IMR-90 (cell line): Measurements from ENCODE around the gene RSPH9. TPM values are rescaled to one million over a fixed set of nuclear protein-coding genes. Genes with fewer than 3 reads are reported as not detected.

Experiments
- ATAC-seq: fragments of 200-7000 bp; cut with Tn5 transposase; 2 replicates; pipeline ENCODE4 v1.9.1; 2020; ENCODE audit warnings: low read depth, mild to moderate bottlenecking, moderate library complexity
- BruUV-seq: library from RNA; stranded (reverse); fragments of 400-500 nt; replicated peaks from 2 replicates; lab custom pipeline; 2021; lab: Mats Ljungman, UMichigan
- CTCF ChIA-PET: fragments of 300-600 bp; formaldehyde crosslinking; extraction: SDS; loops from one replicate; lab custom pipeline; 2021; ENCODE audit warnings: antibody characterized with exemption; lab: Yijun Ruan, JAX
- POLR2A ChIA-PET: fragments of 300-600 bp; sonication (Branson Sonifier 250); formaldehyde crosslinking; loops from one replicate; lab custom pipeline; 2022; ENCODE audit warnings: antibody characterized with exemption; ENCODE audit not compliant: unreplicated experiment; lab: Charles Lee
- DNase-seq: peaks from one replicate; pipeline ENCODE4 v3.0.0; 2013
- H2AFZ ChIP-seq: replicated peaks from 2 replicates; pipeline ENCODE3; 2013; ENCODE audit warnings: low read length, mild to moderate bottlenecking; ENCODE audit not compliant: poor library complexity
- H2AK5ac ChIP-seq: 2 replicates; pipeline ENCODE4 v1.6.1; 2013; ENCODE audit warnings: low read depth, low read length, inconsistent platforms
- H2AK9ac ChIP-seq: replicated peaks from 2 replicates; pipeline ENCODE3; 2013; ENCODE audit warnings: mild to moderate bottlenecking, low read depth, low read length, moderate library complexity; ENCODE audit not compliant: poor library complexity
- H2BK120ac ChIP-seq: 2 replicates; pipeline ENCODE4 v1.6.1; 2013; ENCODE audit warnings: low read depth, low read length, inconsistent platforms
- H2BK15ac ChIP-seq: 3 replicates; pipeline ENCODE4 v1.6.1; 2013; ENCODE audit warnings: low read depth, low read length, inconsistent platforms
- H2BK20ac ChIP-seq: 2 replicates; pipeline ENCODE4 v1.6.1; 2013; ENCODE audit warnings: low read depth, mild to moderate bottlenecking, inconsistent platforms, low read length, moderate library complexity
- H2BK5ac ChIP-seq: 2 replicates; pipeline ENCODE4 v1.6.1; 2013; ENCODE audit warnings: mild to moderate bottlenecking, low read depth, low read length, inconsistent platforms; ENCODE audit not compliant: poor library complexity, severe bottlenecking
- H3K14ac ChIP-seq: replicated peaks from 2 replicates; pipeline ENCODE4 v1.6.1; 2013; ENCODE audit warnings: low read depth, low read length, inconsistent platforms
- H3K18ac ChIP-seq: 2 replicates; pipeline ENCODE4 v1.6.1; 2013; ENCODE audit warnings: low read depth, low read length, control low read depth
- H3K23ac ChIP-seq: 2 replicates; pipeline ENCODE4 v1.6.1; 2013; ENCODE audit warnings: low read depth, low read length, inconsistent platforms
- H3K27ac ChIP-seq: 2 replicates; pipeline ENCODE4 v1.5.1; 2013; ENCODE audit warnings: mild to moderate bottlenecking, control low read depth, low read length; ENCODE audit not compliant: insufficient read depth
- H3K27me3 ChIP-seq: 2 replicates; pipeline ENCODE4 v1.6.1; 2013; ENCODE audit warnings: low read length; ENCODE audit not compliant: control insufficient read depth, insufficient read depth
- H3K36me3 ChIP-seq: 2 replicates; pipeline ENCODE4 v1.6.1; 2013; ENCODE audit warnings: low read length, mixed read lengths; ENCODE audit not compliant: control insufficient read depth, insufficient read depth
- H3K4ac ChIP-seq: 2 replicates; pipeline ENCODE4 v1.6.1; 2013; ENCODE audit warnings: low read depth, low read length, inconsistent platforms
- H3K4me1 ChIP-seq: 2 replicates; pipeline ENCODE4 v1.6.1; 2013; ENCODE audit warnings: low read length, mixed read lengths; ENCODE audit not compliant: control insufficient read depth, insufficient read depth
- H3K4me2 ChIP-seq: 2 replicates; pipeline ENCODE4 v1.6.1; 2013; ENCODE audit warnings: low read depth, mild to moderate bottlenecking, control low read depth, low read length, moderate library complexity
- H3K4me3 ChIP-seq: 2 replicates; pipeline ENCODE4 v1.5.1; 2013; ENCODE audit warnings: low read depth, mild to moderate bottlenecking, control low read depth, low read length, moderate library complexity; ENCODE audit not compliant: insufficient read depth
- H3K56ac ChIP-seq: 2 replicates; pipeline ENCODE4 v1.6.1; 2013; ENCODE audit warnings: low read length, inconsistent platforms; ENCODE audit not compliant: insufficient read depth; ENCODE audit errors: extremely low read depth
- H3K79me1 ChIP-seq, 2 experiments: 2 replicates each; pipeline ENCODE4 v1.6.1; 2013; ENCODE audit warnings: low read length in 2 of 2, inconsistent platforms in 1 of 2, low read depth in 1 of 2
- H3K9ac ChIP-seq: 2 replicates; pipeline ENCODE4 v1.6.1; 2013; ENCODE audit warnings: low read depth, low read length, control low read depth
- H3K9me1 ChIP-seq: 2 replicates; pipeline ENCODE4 v1.6.1; 2013; ENCODE audit warnings: low read length, inconsistent platforms; ENCODE audit not compliant: insufficient read depth
- H3K9me3 ChIP-seq: 2 replicates; pipeline ENCODE4 v1.6.1; 2013; ENCODE audit warnings: low read length; ENCODE audit not compliant: control insufficient read depth, insufficient read depth
- H4K20me1 ChIP-seq: 2 replicates; pipeline ENCODE4 v1.6.1; 2013; ENCODE audit warnings: low read length, inconsistent platforms; ENCODE audit not compliant: insufficient read depth
- H4K5ac ChIP-seq: 2 replicates; pipeline ENCODE4 v1.6.1; 2013; ENCODE audit warnings: mild to moderate bottlenecking, low read depth, low read length, control low read depth
- H4K8ac ChIP-seq, 2 experiments: 2 replicates each; pipeline ENCODE4 v1.6.1; 2013; ENCODE audit warnings: low read depth in 2 of 2, low read length in 2 of 2, control low read depth in 1 of 2, inconsistent platforms in 1 of 2
- H4K91ac ChIP-seq: 2 replicates; pipeline ENCODE4 v1.6.1; 2013; ENCODE audit warnings: low read depth, low read length, inconsistent platforms; ENCODE audit not compliant: insufficient read depth
- BHLHE40 ChIP-seq: fragments of 150-350 bp; IDR thresholded peaks from 2 replicates; pipeline ENCODE4 v1.6.1; 2016; ENCODE audit warnings: mild to moderate bottlenecking, low read depth, low read length
- CEBPB ChIP-seq: IDR thresholded peaks from 2 replicates; pipeline ENCODE4 v1.6.1; 2012; ENCODE audit warnings: low read depth, low read length, improper control_type of control experiment
- CHD1 ChIP-seq: IDR thresholded peaks from 2 replicates; pipeline ENCODE4 v1.6.1; 2012; ENCODE audit warnings: low read depth, low read length, improper control_type of control experiment
- ELK1 ChIP-seq: fragments of 150-350 bp; IDR thresholded peaks from 2 replicates; pipeline ENCODE4 v1.6.1; 2016; ENCODE audit warnings: low read depth, mild to moderate bottlenecking, low read length, moderate library complexity, borderline replicate concordance
- FOS ChIP-seq: fragments of 150-350 bp; IDR thresholded peaks from 2 replicates; pipeline ENCODE4 v1.6.1; 2016; ENCODE audit warnings: low read depth, low read length
- MAFK ChIP-seq: IDR thresholded peaks from 2 replicates; pipeline ENCODE4 v1.6.1; 2012; ENCODE audit warnings: low read depth, low read length, improper control_type of control experiment
- MAZ ChIP-seq: IDR thresholded peaks from 2 replicates; pipeline ENCODE4 v1.6.1; 2012; ENCODE audit warnings: low read depth, mild to moderate bottlenecking, low read length, improper control_type of control experiment, moderate library complexity, borderline replicate concordance
- MXI1 ChIP-seq: IDR thresholded peaks from 2 replicates; pipeline ENCODE4 v1.6.1; 2012; ENCODE audit warnings: low read depth, mild to moderate bottlenecking, low read length, moderate library complexity, borderline replicate concordance
- POLR2A ChIP-seq: IDR thresholded peaks from 2 replicates; pipeline ENCODE4 v1.6.1; 2012; ENCODE audit warnings: mild to moderate bottlenecking, low read depth, low read length
- RCOR1 ChIP-seq: IDR thresholded peaks from 2 replicates; pipeline ENCODE4 v1.6.1; 2012; ENCODE audit warnings: mild to moderate bottlenecking, low read length, improper control_type of control experiment; ENCODE audit not compliant: insufficient replicate concordance
- RFX5 ChIP-seq: IDR thresholded peaks from 2 replicates; pipeline ENCODE4 v1.8.0; 2012; ENCODE audit warnings: low read depth, mild to moderate bottlenecking, low read length, moderate library complexity
- SMC3 ChIP-seq: fragments of 150-350 bp; IDR thresholded peaks from 2 replicates; pipeline ENCODE4 v1.6.1; 2016; ENCODE audit warnings: low read depth, mild to moderate bottlenecking, antibody characterized with exemption, low read length, moderate library complexity
- WGBS, 2 experiments: methylation state at CpG; one replicate each; pipeline versions ENCODE4 v1.1.5 to v1.1.7; 2013; ENCODE audit warnings: missing lambda C conversion rate in 2 of 2; ENCODE audit not compliant: insufficient read length in 1 of 2; ENCODE audit errors: extremely low coverage in 2 of 2; 5-methylcytosine and 5-hydroxymethylcytosine counted together
- dilution Hi-C: fragments of 300-500 bp; cut with HindIII; formaldehyde crosslinking; loops from one replicate; pipeline ENCODE4 v1.14.3; 2018; ENCODE audit warnings: low sequenced_read_pairs; ENCODE audit not compliant: unreplicated experiment
- in situ Hi-C: fragments of 300-500 bp; cut with MboI; formaldehyde crosslinking; loops from 3 replicates; pipeline ENCODE4 v1.14.3; 2019; ENCODE audit warnings: low sequenced_read_pairs, inconsistent platforms, mixed read lengths
- intact Hi-C: fragments of 100-400 bp; cut with micrococcal nuclease; formaldehyde crosslinking; loops from 2 replicates; pipeline ENCODE4 v1.10.0; 2022
- polyA plus RNA-seq, 3 experiments: library from polyadenylated mRNA; depleted of rRNA; stranded (reverse); fragments of >200 nt; gene quantifications; 2 replicates each; pipeline ENCODE4 v1.2.3, GENCODE V29; 2012; ENCODE audit warnings: low replicate concordance in 1 of 3
- total RNA-seq: library from RNA; depleted of rRNA; stranded (reverse); fragments of >200 nt; gene quantifications from 2 replicates; pipeline ENCODE4 v1.2.3, GENCODE V29; 2012
- TF ChIP-seq, protein P1 (sequence below): conservative IDR thresholded peaks from 2 replicates; pipeline ENCODE4 v1.5.1; 2012; ENCODE audit warnings: mild to moderate bottlenecking, low read depth, low read length, improper control_type of control experiment
- TF ChIP-seq, protein P2 (sequence below): fragments of 150-350 bp; IDR thresholded peaks from 2 replicates; pipeline ENCODE4 v1.6.1; 2017; ENCODE audit warnings: mild to moderate bottlenecking, antibody characterized with exemption, low read length, low read depth

Gene RSPH9
- total and polyA plus RNA-seq, 2 of the 4 experiments (the other 2 are of a cell fraction): 0.18 to 0.21 TPM

- no peak overlapping the region for H2BK20ac ChIP-seq
- POLR2A ChIA-PET: no interaction called here
These were observed 73.7 kb downstream of the RSPH9 start for GRCh38 chr6:43718387-43719105.

More at GRCh38 chr6:43718387-43719105, 73.7 kb downstream of the RSPH9 start:
- no peak overlapping the region for H2AK5ac ChIP-seq
- no peak overlapping the region for H3K4me2 ChIP-seq
- no peak overlapping the region for H3K56ac ChIP-seq
- peaks cover 4% of the 10 kb centered on the region; the same call in 1 of the 2 replicates for H3K4me1 ChIP-seq
- H3K27me3 ChIP-seq: peaks cover 28% of the 10 kb centered on the region
- H4K5ac ChIP-seq: no peak overlapping the region
- BruUV-seq: no TSS peak
- no peaks in the 10 kb centered on the region for H3K79me1 ChIP-seq
- no peak overlapping the region for H2BK5ac ChIP-seq
- in situ Hi-C loops (no loop called here), intact Hi-C loops (no loop called here), dilution Hi-C loops (no loop called here)
- H3K9me3 ChIP-seq: no peaks in the 10 kb centered on the region
- H3K4me3 ChIP-seq: no peak overlapping the region
- no peak overlapping the region for H3K4ac ChIP-seq
- no peak overlapping the region for H3K14ac ChIP-seq
- no peak for ATAC-seq
- no peak for DNase-seq
- no peak overlapping the region for H2BK120ac ChIP-seq
- H3K27ac ChIP-seq: no peak overlapping the region
- CTCF ChIA-PET: no interaction called here
- no peak overlapping the region for H4K91ac ChIP-seq
- WGBS, 2 experiments: 68% methylated on average over 3 of the region's 13 CpGs; no CpG with 5 or more reads in 1 of the 2 experiments
- H4K8ac ChIP-seq: no peak overlapping the region
- H3K9ac ChIP-seq: no peak overlapping the region
- H3K36me3 ChIP-seq: no peaks in the 10 kb centered on the region
- TF ChIP-seq CEBPB: no peak
- TF ChIP-seq CHD1: no peak
- TF ChIP-seq MAFK: no peak
- TF ChIP-seq FOS: no peak
- TF ChIP-seq, protein P1, sequence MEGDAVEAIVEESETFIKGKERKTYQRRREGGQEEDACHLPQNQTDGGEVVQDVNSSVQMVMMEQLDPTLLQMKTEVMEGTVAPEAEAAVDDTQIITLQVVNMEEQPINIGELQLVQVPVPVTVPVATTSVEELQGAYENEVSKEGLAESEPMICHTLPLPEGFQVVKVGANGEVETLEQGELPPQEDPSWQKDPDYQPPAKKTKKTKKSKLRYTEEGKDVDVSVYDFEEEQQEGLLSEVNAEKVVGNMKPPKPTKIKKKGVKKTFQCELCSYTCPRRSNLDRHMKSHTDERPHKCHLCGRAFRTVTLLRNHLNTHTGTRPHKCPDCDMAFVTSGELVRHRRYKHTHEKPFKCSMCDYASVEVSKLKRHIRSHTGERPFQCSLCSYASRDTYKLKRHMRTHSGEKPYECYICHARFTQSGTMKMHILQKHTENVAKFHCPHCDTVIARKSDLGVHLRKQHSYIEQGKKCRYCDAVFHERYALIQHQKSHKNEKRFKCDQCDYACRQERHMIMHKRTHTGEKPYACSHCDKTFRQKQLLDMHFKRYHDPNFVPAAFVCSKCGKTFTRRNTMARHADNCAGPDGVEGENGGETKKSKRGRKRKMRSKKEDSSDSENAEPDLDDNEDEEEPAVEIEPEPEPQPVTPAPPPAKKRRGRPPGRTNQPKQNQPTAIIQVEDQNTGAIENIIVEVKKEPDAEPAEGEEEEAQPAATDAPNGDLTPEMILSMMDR: no peak
- no peak for TF ChIP-seq ELK1
- no peak for TF ChIP-seq BHLHE40
- no peak for TF ChIP-seq RFX5
- no peak for TF ChIP-seq RCOR1
- TF ChIP-seq, protein P2, sequence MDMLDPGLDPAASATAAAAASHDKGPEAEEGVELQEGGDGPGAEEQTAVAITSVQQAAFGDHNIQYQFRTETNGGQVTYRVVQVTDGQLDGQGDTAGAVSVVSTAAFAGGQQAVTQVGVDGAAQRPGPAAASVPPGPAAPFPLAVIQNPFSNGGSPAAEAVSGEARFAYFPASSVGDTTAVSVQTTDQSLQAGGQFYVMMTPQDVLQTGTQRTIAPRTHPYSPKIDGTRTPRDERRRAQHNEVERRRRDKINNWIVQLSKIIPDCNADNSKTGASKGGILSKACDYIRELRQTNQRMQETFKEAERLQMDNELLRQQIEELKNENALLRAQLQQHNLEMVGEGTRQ: no peak
- TF ChIP-seq SMC3: no peak
- no peak for TF ChIP-seq MAZ
- no peak for TF ChIP-seq POLR2A
- no peak for TF ChIP-seq MXI1
- no peak overlapping the region for H2AFZ ChIP-seq
- H3K23ac ChIP-seq: no peak overlapping the region
- no peaks in the 10 kb centered on the region for H4K20me1 ChIP-seq
- H3K9me1 ChIP-seq: peaks cover 2% of the 10 kb centered on the region; the same call in 1 of the 2 replicates
- no peak overlapping the region for H2BK15ac ChIP-seq
- no peak overlapping the region for H3K18ac ChIP-seq
- H2AK9ac ChIP-seq: peak overlapping the region; percentile 37
